Activated CD8-positive, alpha-beta memory T cell treated with anti-CD3 and anti-CD28 coated beads for 24 hours (primary cell): ENCODE results near the gene DIPK1A.
"Not testable (repeated sequence)": the region's sequence is repeated elsewhere in the genome, so short reads cannot be mapped to it uniquely, and the experiment has no call there.

ENCODE experiments used
- DNase-seq: peaks from one replicate; pipeline ENCODE4 v3.0.0-alpha.2; 2020

Gene DIPK1A

DNA sequence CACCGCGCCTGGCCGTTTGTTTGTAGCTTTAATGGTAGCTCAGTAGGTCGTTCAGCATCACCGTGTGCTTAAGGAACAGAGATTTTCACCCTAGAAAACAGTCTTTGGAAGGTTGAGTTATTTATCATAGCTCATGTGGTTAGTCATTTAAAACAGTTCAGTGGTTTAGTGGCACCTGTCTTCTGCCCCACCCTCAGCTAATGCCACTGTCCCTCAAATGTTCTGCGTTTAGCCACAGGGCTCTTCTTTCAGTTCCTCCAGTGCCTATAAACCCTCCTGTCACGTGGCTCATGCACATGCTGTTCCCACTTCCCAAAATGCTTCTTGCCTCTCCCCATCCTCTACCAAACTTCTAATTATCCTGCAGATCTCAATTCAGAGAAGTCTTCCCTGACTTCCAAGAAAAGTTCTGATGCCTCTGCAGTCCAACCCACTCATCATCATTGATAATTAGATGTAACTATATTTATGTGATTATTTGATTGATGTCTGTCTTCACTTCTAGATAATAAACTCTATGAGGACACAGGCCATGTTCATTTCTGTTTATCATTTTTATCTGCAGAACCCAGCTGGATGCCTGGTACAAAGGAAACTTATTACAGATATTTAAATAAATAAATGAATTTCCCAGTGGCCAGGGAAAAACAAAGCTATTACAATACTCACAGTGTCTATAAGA is 14.4 kb upstream of the DIPK1A start:
- DNase-seq: no peak

DNA sequence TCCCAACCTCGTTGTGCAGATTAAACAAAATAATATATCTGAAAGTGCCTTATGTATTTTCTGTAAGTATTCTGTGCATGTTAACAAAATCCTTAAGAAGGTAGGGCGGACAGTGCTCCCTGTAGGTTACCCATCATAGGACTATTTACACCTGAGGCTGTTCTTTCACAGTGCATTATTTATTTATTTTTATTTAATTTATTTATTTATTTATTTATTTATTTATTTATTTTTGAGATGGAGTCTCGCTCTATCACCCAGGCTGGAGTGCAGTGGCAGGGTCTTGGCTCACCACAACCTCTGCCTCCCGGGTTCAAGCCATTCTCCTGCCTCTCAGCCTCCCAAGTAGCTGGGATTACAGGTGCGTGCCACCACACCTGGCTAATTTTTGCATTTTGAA is 12.8 kb upstream of the DIPK1A start:
- DNase-seq: not testable (repeated sequence)

DNA sequence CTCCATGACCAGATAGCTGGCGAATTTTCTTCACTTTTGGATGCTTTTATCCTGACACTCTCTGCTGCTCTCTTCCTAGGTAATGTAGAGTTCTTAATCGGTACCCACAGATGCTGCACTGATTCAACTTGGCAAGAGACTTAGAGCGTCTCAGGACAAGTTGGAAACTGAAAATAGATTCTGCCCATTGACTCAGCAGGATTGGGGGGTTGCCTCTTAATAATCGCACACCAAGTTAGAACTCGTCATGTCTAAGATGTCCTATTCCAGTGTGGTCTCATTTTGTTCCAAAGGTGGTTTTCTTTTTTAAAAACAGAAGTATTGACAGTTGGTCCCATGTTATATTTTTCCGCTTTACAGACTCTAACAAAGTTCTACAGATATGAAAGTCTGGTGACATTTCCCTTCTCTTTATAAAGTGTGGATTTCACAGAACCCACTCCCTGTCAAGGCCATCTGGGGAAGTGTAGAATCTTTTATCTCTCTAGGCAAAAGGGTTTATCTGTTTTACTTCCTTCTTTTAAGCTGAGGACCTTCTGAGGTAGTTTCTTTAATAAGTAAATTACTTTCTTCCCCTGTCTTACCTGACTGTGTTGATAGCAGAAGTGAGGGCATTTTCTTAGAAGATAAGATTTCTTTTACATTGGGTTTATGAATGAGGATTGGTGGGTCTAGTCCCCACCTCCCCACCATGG is 12.1 kb upstream of the DIPK1A start:
- DNase-seq: no peak

DNA sequence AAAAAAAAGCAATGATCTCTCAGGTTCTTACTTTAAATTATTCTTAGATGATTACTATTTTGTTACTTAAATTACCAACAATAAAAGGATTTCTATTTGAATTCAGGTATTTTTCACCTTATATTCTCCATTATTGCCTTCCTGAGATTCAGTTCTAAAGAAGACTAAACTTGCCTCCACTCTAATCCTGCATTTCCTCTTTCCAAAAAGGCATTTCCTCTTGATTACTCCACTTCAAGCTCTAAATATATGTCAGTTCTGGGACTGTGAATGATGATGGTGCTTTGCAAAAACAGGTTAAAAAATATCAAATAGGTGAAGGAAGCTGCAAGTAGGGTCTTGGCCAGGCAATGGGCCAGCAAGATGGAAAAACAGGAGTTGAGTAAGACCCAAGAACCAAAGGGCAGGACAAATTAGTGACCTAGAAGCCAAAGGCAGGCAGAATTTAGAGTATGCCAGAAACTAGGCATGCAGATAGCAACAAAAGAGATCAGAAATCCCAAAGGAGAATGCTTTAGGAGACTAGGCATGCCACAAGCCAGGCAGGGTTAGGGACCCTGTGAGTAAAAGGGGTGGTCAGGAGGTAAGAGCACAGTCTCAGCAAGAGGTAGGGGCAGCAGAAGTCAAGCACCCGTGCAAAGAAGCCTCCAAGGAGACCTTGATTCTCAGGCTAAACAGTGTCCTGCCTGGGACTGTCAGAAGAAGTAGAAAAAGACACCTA is 11.3 kb upstream of the DIPK1A start:
- DNase-seq: no peak

DNA sequence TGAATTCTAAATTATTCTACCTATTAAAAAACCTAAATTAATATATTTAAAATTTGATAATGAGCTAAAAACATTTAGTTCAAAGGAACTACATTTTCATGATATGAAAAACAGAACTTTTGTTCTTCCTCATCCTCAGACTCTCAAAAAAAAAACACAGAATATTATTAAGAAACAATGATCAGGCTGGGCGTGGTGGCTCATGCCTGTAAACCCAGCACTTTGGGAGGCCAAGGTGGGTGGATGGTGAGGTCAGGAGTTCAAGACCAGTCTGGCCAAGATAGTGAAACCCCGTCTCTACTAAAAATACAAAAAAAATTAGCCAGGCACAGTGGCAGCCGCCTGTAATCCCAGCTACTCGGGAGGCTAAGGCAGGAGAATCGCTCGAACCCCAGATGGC is 10.7 kb upstream of the DIPK1A start:
- not testable (repeated sequence) for DNase-seq

DNA sequence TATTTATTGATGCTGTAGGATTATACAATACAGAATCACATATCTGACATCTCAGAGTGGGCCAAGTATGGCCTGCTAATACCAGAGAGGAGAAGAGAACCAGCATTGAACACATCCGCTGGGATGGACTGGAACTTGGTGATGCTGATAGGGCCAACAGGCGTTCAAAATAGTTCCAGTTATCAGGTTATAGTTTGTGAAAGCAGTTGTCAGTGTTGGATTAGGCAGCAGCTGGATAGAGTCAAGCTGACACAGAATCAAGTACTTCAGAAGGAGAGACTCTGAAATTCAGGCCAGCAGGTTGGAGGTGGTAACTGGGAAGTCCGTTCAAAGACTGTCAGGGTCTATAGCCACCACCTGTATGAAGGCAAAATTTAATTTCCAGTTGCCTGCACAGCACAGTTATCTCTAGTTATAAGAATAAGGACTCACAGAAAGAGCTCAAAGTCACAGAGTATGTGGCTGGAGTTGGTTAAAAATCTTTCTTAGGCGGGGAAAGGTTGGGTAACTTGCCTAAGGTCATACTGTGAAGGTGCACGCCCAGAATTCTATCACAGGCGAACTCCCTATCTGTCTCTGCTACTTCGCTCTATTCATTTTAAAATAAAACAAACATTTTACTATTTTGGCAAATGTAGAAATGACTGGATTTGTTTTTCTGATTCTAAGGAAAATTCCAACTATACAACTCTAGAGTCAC is 9.9 kb upstream of the DIPK1A start:
- no peak for DNase-seq

DNA sequence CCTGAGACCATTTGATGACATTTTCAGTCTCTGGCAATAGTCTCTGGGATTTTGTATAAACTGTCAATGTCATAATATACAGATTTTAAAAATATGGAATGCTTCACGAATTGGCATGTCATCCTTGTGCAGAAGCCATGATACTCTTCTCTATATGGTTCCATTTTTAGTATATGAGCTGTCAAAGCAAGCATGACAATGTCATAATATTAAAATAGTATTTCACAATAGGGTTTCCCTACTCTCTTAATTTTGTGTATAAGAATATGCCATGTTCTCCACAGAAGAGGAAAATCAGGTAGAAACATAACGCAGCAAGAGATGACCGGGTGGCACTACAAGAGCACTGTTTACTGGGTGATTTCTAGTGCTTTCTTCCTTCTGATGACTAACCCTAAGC is 8.3 kb upstream of the DIPK1A start:
- DNase-seq: no peak

DNA sequence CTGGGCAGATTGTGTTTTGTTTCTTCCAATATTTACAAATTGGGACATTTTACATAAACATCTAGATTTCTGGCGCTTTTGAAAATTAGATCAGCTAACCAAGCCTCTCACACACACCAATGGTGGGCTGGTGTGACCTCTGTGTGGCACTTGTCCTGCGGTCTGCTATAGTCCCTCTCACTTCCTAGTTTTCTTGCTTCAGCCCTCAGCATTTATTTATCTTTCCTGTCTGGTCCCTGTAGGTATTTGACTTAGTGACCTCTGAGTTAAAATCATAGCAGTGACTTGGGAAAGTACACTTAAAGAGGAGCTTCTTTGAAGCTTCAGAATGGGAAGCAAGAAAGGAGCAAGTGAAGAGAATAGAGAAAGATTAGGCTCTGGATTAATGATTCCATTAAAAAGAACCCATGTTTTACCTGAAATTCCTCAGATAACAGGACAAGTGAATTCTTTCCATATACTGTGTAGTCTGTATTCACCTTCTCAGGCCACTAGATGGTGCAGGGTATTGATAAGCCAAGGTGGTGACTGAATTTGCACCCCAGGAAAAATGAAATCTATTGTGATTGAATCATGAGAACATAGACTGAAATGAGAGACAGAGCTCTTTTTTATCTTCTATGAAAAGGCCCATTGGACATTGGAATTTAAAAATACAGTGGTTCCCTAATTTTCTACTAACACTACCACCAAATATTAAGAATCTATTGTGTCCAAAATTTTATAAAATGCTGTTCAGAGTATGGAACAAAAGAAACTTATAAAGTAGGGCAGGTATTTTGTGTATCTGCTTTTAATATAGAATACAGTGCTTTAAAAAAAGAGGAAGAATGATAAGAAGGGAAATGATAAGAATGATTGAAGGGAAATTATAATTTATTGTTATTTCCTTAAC is 7.1 kb upstream of the DIPK1A start:
- DNase-seq: no peak

DNA sequence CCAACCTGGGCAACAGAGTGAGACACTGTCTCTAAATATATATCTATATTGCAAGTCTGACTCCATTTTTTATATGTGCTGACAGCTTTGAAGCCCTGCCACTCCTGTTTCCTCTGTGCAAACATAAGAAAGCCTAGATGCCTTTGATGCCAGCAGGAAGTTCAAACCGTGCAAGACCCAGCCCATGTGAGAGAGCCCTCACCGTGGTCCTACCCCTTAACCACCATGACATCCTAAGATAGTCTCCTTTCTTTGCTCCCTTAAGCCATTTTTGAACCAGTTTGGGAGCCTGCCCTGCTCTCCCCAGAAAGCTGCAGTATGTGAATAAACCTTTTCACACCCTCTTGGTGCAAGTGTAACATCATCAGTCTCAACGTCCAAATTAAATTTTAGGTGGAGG is 3.7 kb upstream of the DIPK1A start:
- no peak for DNase-seq

DNA sequence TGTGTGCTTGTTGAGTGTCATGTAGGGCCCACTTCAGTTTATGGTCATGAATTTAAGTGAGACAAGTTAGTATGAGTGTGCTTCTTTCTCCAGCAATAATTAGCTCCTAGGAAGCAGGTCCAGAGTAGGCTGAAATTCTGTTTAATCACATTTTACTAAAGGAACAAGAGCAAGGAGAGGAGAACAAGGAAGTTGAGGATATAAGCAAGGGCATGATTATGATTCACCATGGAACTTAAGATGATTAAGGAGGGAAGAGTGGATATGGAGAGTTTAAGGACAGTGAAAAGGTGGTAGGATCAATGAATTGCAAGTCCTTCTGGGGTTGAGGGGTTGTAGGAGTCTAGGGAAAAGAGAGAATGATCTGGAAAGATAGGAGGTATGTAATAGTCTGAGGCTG is 3.1 kb upstream of the DIPK1A start:
- no peak for DNase-seq

DNA sequence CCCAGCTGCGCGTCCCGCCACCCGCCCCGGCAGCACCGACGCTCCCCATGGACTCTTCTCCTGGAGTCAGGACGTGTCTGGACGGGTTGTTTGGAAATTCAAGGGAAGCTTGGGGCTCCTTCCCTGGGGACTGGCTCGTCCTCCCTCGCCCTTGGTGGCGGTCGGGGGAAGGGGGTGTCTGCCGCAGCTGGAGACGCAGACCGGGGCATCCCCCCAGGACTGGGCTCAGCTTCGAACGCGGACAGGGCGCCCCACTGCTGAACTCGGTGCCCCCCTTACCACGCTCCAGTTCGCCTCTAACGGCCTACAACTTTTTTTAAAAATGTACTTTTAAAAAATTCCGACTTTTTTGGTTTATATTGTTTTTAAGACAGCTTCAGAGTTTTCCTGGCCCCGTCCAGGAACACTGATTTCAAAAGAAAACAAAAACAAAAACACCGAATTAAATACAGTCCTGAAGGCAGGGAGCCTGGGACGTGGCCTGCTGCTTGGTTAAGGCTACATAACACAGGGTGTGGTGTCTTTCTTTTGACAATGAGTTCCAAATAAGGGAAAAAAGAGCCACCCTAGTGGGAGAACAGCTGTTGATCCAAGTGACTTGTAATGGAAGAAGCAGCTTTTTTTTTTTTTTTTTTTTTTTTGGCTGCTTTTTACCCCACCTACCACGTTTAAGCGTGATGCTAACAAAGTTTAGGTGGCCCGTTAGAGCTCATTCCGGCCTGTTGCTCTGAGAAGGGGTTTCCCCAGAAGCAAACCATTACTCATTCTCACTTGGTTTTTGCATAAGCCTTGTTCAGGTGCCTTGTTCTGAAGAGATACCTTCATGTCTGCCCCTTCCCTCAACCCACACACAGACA is 862 bp upstream of the DIPK1A start:
- DNase-seq: peak; percentile 77

DNA sequence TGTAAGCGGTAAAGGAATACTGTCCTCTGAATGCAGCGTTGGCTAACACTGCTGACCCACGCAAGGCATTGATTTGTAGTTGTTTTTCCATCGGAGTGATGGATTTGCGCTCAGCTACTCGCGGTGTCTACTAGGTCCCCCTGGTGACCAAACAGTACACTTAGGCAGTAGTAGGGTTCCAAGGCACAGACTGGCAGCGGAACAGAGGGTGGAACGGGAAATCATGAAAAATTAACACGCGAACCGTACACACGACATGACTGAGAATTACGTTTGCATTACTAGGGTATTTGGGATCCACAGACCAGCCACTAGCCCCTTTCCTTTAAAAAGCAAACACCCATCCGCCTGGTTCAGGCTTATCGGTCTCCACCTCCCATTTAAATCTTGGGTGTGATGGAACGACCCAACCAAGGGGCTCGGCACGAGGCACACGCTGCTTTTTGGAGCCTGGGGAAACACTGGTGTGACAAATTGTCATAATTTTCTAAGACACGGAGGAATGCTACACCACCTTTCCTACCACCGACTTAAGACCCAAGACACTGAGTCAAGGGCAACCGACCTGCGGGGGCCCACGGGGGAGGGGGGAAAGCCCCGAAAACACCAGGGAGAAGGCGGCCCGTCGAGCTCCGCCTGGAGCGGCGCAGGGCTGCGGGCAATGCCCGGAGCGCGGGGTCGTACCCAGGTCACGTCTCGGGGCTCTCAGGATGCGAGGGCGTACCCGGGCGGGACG is 699 bp downstream of the DIPK1A start:
- DNase-seq: peak; percentile 87

DNA sequence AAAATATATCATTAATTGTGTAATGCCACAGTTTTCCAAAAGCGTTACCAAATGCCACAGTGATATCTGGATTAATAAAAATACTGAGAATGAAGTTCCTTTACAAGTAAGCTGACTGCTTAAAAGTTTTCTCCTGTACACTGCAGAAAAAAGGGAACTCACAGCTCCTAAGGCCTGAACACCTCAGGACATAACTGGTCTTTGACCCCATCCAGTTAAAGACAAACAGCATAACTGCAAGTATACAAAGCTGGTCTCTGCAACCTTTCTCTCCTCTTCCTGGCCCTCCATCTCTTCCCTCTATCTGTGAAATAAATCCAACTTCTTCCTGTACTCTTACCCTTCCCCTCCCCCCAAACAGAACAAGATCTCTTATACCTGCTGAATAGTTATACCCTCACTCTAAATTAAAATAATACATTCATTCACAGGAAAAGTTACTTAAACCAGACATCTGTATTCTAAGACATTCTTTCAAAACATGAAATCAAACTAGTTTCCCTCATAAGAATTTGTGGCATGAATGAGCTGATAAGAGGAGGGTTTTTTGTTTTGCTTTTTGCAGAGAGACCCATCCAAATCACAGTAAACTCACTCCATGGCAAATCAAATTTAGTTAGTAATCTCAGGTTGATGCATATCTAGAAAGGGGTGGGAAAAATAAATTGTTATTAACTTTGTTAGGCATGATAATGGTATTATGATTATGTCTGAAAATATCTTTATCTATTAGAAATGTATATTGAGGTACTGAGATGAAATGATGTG is 2.9 kb downstream of the DIPK1A start:
- no peak for DNase-seq

DNA sequence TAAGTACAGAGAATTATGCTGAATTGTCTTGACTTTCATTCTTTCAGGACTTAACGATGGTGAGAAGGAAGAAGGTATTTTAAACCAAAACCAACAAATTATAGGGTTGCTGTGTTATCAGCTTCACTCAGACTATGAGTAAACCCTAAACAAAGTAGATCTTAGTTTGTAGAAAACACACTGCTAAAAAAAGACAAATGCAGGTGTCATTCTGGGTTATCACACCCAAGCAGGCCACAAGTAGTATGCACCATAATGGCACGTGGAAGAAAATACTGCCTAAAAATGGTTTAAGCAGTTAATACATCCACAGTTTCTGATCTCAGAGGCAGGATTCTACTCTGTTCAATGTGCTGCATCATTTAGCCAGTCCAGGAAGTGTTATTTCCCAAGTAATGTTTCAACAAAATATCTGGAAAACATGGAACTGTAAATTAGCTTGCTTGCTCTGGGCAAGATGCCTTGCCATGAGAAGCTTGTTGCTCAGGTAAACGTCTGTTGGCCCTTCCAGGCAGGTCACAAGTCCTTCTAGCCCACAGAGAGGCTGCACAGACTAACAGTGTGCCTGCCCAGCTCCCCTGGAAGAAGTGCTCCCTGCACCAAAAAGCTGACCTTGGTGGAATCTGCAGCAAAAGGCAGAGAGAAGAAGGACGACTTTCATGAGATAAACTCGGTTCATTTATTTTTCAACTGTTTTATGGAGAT is 4.1 kb downstream of the DIPK1A start:
- DNase-seq: no peak

DNA sequence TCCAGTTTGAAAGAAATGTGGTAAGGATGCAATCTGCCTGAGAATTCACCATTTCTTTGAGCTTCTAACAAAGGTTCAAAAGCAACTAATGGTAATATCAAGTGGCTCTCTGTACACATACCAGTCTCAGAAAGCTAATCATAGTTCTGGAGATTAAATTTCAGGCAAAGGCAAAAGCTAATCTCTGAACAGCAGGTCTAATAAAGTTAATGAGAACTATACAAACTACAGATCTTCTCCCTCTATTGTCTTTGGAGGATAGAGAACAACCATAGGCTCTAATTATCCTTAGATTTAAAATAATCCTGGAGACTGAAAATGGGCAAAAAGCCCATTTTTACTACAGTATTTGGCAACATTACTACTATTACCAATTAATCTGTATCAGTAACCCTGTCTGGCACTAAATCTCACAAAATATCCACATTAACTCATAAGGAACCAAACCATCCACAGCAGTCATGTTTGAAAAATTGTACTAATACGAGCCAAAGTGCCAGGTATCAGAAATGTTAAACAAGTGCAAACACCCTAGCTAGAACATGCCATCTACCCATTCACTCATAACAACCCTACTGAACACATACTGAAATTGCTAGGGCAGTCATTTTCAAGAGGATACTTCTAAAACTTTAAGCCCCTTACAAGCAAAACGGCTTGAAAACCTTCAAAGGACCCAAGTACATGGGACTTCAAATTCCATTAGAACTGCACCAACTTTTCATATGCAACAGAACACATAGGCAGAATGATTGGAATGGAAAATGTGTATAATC is 4.8 kb downstream of the DIPK1A start:
- no peak for DNase-seq

DNA sequence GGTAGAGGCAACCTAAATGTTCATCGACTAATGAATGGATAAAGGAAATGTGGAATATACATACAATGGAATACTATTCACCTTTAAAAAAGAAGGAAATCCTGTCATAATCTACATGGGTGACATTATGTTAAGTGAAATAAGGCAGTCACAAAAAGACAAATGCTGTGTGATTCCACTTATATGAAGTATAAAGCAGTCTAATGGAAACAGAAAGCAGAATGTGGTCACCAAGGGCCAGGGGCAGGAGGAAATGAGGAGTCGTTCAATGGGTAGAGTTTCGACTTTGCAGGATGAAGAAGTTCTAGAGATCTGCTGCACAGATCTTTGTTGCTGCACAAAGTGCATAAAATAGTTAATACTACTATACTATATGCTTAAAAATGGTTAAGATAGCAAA is 7.8 kb downstream of the DIPK1A start:
- no peak for DNase-seq

DNA sequence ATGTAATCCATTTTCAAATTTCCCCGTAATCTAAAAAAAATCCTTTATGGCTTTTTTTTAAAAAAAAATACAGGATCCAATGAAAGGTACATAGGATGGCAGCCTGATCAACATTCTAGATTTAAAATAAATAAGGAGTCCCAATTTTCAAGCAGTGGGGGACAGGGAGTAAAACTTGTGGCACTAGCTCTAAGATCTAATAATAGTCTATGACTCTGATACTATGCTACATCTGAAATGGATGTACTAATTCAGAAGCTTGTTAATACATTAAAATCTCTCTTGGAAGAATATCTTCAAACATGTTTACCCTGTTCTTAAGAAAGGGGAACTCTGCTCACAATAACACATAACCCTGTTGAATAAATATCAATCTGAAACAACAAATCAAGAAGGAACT is 8.5 kb downstream of the DIPK1A start:
- no peak for DNase-seq

DNA sequence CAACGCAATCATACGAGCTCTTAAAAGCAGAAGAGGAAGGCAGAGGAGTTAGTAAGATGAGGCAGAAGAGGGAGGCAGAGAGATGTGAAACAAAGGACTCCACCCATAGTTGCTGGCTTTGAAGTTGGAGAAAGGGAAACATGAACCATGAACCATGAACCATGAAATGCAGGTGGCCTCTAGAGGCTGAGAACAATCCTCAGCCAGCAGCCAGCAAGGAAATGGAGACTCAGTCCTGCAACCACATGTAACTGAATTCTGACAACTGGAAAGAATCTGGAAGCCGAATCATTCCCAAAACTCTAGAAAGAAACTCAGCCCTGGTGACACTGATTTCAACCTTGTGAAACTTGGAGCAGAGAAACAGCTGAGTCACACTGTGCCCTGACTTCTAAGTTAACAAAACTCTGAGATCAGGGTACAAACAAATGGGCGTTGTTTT is 10.1 kb downstream of the DIPK1A start:
- DNase-seq: no peak
